Measurements from ENCODE around the gene ZNF540.

Gene ZNF540

DNA sequence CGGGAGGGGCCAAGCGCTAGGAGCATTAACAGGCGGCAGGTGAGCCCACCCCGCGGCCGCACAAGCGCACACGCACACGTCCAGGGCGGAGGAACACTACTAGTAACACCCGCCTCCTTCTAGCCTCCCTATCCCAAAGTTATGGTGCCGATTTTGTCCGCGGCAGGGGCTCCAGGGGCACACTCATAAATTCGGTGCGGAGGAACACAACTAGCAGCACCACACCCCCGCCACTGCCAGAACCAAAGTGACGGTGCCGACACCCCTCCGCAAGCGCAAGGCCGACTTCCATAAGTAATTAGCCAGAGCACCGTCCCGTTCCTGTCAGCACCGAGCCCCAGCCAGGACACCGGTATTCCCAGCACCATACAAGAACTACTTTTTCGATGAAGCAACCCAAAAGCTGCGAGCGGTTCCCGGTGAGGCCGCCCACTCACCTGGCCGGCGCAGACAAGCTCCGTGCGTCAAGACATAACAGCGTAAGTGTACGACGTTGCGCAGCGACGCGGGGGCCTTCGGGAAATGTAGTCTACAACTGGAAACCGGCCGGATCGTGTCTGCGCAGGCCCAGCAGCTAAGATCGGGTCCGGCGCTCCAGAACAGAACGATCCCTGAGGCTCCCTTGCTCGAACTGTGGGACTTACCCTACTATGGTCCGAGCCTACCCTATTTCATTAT lies at the start of gene ZNF540, which contains the start of gene ZNF571:
TSS of gene ZNF540 (plus strand) at position 573 of the 678 bp plus-strand sequence. CDS start 3,572 bp downstream, outside the sequence.
TSS of gene ZNF571 (minus strand) at position 489 of the 678 bp plus-strand sequence. CDS start 8,116 bp downstream, outside the sequence.
- Mint-ChIP-seq H3K27ac (peak within 1 kb of the TSS; percentile 97 to 98 (median 98)), H3K4me3 (peak within 1 kb of the TSS; percentile 94 to 99 (median 95)), H3K9me3 (peaks cover 18% of the 10 kb centered on the region), H3K27me3 (ENCODE audit: low read depth) (no peaks in the 10 kb centered on the region), H3K4me1 (peaks cover 12% of the 10 kb centered on the region), H3K36me3 (ENCODE audit: low read depth) (peaks cover 26% of the 10 kb centered on the region)
- TF ChIP-seq CTCF (IDR thresholded peaks at IDR 0.05; ENCODE audit: unreplicated experiment in 3 of 3): no peak

GRCh38 chr19:37551129-37551993 lies 43.3 kb upstream of the ZNF540 start:
- Mint-ChIP-seq H3K4me1 (no peaks in the 10 kb centered on the region), H3K27ac (no peak overlapping the region), H3K9me3 (peaks cover 78% of the 10 kb centered on the region), H3K36me3 (ENCODE audit: low read depth) (peaks cover 78% of the 10 kb centered on the region), H3K4me3 (no peak overlapping the region), H3K27me3 (ENCODE audit: low read depth) (peaks cover 4% of the 10 kb centered on the region)
- no peak for TF ChIP-seq CTCF (IDR thresholded peaks at IDR 0.05; ENCODE audit: unreplicated experiment in 3 of 3)

DNA sequence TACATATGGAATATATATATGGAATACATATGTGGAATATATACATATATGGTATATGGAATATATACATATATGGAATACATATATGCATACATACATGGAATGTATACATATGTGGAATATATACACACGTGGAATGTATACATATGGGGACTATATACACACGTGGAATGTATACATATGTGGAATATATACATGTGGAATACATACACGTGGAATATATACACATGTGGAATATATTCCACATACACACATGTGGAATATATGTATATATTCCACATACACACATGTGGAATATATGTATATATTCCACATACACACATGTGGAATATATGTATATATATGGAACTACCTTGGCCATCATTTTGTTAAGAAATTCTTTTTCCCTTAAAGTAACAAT lies 31.2 kb upstream of the ZNF540 start:
- peaks cover 82% of the 10 kb centered on the region for H3K9me3 Mint-ChIP-seq
- no peaks in the 10 kb centered on the region for H3K4me1 Mint-ChIP-seq
- no peak overlapping the region for H3K4me3 Mint-ChIP-seq
- H3K27ac Mint-ChIP-seq: no peak overlapping the region
- H3K27me3 Mint-ChIP-seq (ENCODE audit: low read depth): no peaks in the 10 kb centered on the region
- TF ChIP-seq CTCF (IDR thresholded peaks at IDR 0.05; ENCODE audit: unreplicated experiment in 3 of 3): no peak
- H3K36me3 Mint-ChIP-seq (ENCODE audit: low read depth): peaks cover 92% of the 10 kb centered on the region

- Mint-ChIP-seq H3K27ac (no peak overlapping the region), H3K9me3 (peaks cover 81% of the 10 kb centered on the region), H3K27me3 (ENCODE audit: low read depth) (no peaks in the 10 kb centered on the region), H3K4me3 (no peak overlapping the region), H3K4me1 (no peaks in the 10 kb centered on the region), H3K36me3 (ENCODE audit: low read depth) (peaks cover 92% of the 10 kb centered on the region)
- no peak for TF ChIP-seq CTCF (IDR thresholded peaks at IDR 0.05; ENCODE audit: unreplicated experiment in 3 of 3)
Measured at GRCh38 chr19:37564624-37565369, 29.9 kb upstream of the ZNF540 start.

GRCh38 chr19:37565370-37565669 lies 29.4 kb upstream of the ZNF540 start:
- TF ChIP-seq CTCF (IDR thresholded peaks at IDR 0.05; ENCODE audit: unreplicated experiment in 3 of 3): no peak
- H3K4me1 Mint-ChIP-seq: no peaks in the 10 kb centered on the region
- H3K9me3 Mint-ChIP-seq: peaks cover 85% of the 10 kb centered on the region
- H3K27ac Mint-ChIP-seq: no peak overlapping the region
- no peaks in the 10 kb centered on the region for H3K27me3 Mint-ChIP-seq (ENCODE audit: low read depth)
- H3K4me3 Mint-ChIP-seq: no peak overlapping the region
- H3K36me3 Mint-ChIP-seq (ENCODE audit: low read depth): peaks cover 96% of the 10 kb centered on the region
